Measurements from ENCODE around the gene CACNG8. TPM values are rescaled to one million over a fixed set of nuclear protein-coding genes. Genes with fewer than 3 reads are reported as not detected.
"Not testable (repeated sequence)": the region's sequence is repeated elsewhere in the genome, so short reads cannot be mapped to it uniquely, and the experiment has no call there.

CACNG8 gene
- total and polyA plus RNA-seq, 8 donors = under 0.01 to 0.06 (median 0.03) TPM; not detected in 1

GRCh38 chr19:53945998-53946397 lies 16.7 kb upstream of the CACNG8 start:
- intact Hi-C loops (cut with DNase I) = no loop called here
- DNase-seq (no peak), ATAC-seq (no peak), FAIRE-seq (no peak)
- WGBS, 2 donors = 81 to 87% methylated on average over 2 of the region's 2 CpGs
- no peaks in the 10 kb centered on the region for H3K9me3 ChIP-seq
- peaks cover 0 to 20% (median 6%) of the 10 kb centered on the region in 4 donors for H3K27me3 ChIP-seq
- no peaks in the 10 kb centered on the region for H3K36me3 ChIP-seq
- H3K4me3 ChIP-seq = no peak overlapping the region
- no peak overlapping the region for H3K27ac ChIP-seq
- no peaks in the 10 kb centered on the region for H3K4me1 ChIP-seq
- TF ChIP-seq, protein P1, sequence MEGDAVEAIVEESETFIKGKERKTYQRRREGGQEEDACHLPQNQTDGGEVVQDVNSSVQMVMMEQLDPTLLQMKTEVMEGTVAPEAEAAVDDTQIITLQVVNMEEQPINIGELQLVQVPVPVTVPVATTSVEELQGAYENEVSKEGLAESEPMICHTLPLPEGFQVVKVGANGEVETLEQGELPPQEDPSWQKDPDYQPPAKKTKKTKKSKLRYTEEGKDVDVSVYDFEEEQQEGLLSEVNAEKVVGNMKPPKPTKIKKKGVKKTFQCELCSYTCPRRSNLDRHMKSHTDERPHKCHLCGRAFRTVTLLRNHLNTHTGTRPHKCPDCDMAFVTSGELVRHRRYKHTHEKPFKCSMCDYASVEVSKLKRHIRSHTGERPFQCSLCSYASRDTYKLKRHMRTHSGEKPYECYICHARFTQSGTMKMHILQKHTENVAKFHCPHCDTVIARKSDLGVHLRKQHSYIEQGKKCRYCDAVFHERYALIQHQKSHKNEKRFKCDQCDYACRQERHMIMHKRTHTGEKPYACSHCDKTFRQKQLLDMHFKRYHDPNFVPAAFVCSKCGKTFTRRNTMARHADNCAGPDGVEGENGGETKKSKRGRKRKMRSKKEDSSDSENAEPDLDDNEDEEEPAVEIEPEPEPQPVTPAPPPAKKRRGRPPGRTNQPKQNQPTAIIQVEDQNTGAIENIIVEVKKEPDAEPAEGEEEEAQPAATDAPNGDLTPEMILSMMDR (IDR thresholded peaks at IDR 0.05) = no peak

GRCh38 chr19:53947624-53948023 lies 15.1 kb upstream of the CACNG8 start:
- 43 to 50% methylated on average over 5 of the region's 5 CpGs for WGBS, 2 donors
- H3K4me1 ChIP-seq = no peaks in the 10 kb centered on the region
- H3K4me3 ChIP-seq = no peak overlapping the region
- H3K27me3 ChIP-seq = peaks cover 0 to 12% (median 2%) of the 10 kb centered on the region in 4 donors
- TF ChIP-seq, protein P1 (IDR thresholded peaks at IDR 0.05) = no peak
- no peaks in the 10 kb centered on the region for H3K9me3 ChIP-seq
- H3K27ac ChIP-seq = no peak overlapping the region
- FAIRE-seq (no peak), DNase-seq (no peak), ATAC-seq (no peak)
- intact Hi-C loops (cut with DNase I) = no loop called here
- no peaks in the 10 kb centered on the region for H3K36me3 ChIP-seq

- H3K27ac ChIP-seq; H3K4me3 ChIP-seq; intact Hi-C loops (cut with DNase I); H3K9me3 ChIP-seq; H3K4me1 ChIP-seq; ATAC-seq; H3K27me3 ChIP-seq; FAIRE-seq; DNase-seq; H3K36me3 ChIP-seq: not testable (repeated sequence)
- 56 to 71% methylated on average over 5 of the region's 5 CpGs for WGBS, 2 donors
These were observed 14.1 kb upstream of the CACNG8 start for GRCh38 chr19:53948611-53949010.

DNA sequence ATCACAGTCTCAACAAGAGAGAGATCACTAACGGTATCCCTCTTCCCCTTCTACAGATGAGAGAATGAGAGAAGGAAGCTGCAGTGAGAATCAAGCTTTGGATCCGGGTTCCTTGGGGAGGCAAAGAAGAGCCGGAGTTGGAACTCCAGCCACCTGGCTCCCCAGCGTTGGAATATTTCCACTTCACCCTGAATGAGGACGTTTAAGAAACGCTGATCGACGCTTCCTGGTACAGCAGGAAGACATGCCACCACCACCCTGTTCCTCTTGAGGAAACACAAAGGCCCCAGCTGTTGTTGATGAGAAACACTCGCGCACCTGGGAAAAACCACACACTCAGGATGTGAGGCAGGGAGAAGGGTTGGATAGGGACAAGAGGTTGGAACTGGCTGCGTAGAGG lies 11.3 kb upstream of the CACNG8 start:
- TF ChIP-seq, protein P1 (IDR thresholded peaks at IDR 0.05) = no peak
- no peak for FAIRE-seq

DNA sequence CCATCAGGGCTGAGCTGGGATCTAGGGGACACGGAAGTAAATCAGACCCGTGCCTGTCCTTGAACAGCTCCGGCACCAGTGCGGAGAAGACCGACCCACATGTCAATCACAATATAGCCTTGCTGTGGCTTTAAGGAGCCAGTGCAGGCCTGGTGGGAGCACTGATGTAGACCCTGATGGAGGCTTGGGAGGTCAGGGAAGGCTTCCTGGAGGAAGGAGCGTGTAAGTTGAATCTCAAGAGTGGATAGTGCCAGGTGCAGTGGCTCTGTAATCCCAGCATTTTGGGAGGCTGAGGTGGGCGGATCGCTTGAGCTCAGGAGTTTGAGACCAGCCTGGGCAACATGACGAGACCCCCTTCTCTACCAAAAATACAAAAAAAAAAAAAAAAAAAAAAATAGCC lies 10.8 kb upstream of the CACNG8 start:
- FAIRE-seq = no peak
- H3K27me3 ChIP-seq = peaks cover 0 to 6% (median 0%) of the 10 kb centered on the region in 4 donors
- no peaks in the 10 kb centered on the region for H3K4me1 ChIP-seq
- H3K9me3 ChIP-seq = no peaks in the 10 kb centered on the region
- H3K27ac ChIP-seq = no peak overlapping the region
- no peaks in the 10 kb centered on the region for H3K36me3 ChIP-seq
- TF ChIP-seq, protein P1 (IDR thresholded peaks at IDR 0.05) = no peak
- WGBS, 2 donors = 48 to 56% methylated on average over 9 of the region's 9 CpGs
- no peak for ATAC-seq
- no peak overlapping the region for H3K4me3 ChIP-seq
- intact Hi-C loops (cut with DNase I) = no loop called here
- no peak for DNase-seq

More for the DNA sequence above, 11.3 kb upstream of the CACNG8 start:
- Histone ChIP-seq H3K9me3 (no peaks in the 10 kb centered on the region), H3K4me3 (no peak overlapping the region), H3K27ac (no peak overlapping the region), H3K27me3 (peaks cover 0 to 7% (median 0%) of the 10 kb centered on the region in 4 donors), H3K36me3 (no peaks in the 10 kb centered on the region), H3K4me1 (no peaks in the 10 kb centered on the region)
- DNase-seq (no peak), ATAC-seq (no peak)
- intact Hi-C loops (cut with DNase I) = no loop called here
- 43 to 47% methylated on average over 11 of the region's 11 CpGs for WGBS, 2 donors
